PC-9 (cell line): ENCODE measurements around the gene UNC5C. TPM values are rescaled to one million over a fixed set of nuclear protein-coding genes. Genes with fewer than 3 reads are reported as not detected.

Experiments
- BruUV-seq: library from RNA; stranded (reverse); fragments of 400-500 nt; replicated peaks from 2 replicates; lab custom pipeline; 2021; lab: Mats Ljungman, UMichigan
- CTCF ChIA-PET: fragments of 300-600 bp; sonication (Branson Sonifier 250); formaldehyde crosslinking; loops from one replicate; lab custom pipeline; 2022; ENCODE audit warnings: antibody characterized with exemption; lab: Charles Lee
- POLR2A ChIA-PET: fragments of 300-600 bp; sonication (Branson Sonifier 250); formaldehyde crosslinking; loops from one replicate; lab custom pipeline; 2022; ENCODE audit warnings: antibody characterized with exemption; ENCODE audit not compliant: unreplicated experiment; lab: Charles Lee
- DNase-seq, 2 experiments: peaks; one replicate each; pipeline versions ENCODE4 v3.0.0 to v3.0.0-alpha.2; 2015 to 2022; ENCODE audit warnings: mixed read lengths in 1 of 2
- H2AFZ ChIP-seq: fragments of 200-600 bp; sonication (generic); 2 replicates; pipeline ENCODE4 v1.8.1; 2017; ENCODE audit warnings: antibody characterized with exemption
- H3F3A ChIP-seq: fragments of 200-600 bp; sonication (generic); 2 replicates; pipeline ENCODE4 v1.8.1; 2017; ENCODE audit warnings: antibody characterized with exemption, mild to moderate bottlenecking, low read depth; ENCODE audit not compliant: insufficient read depth
- H3K27ac ChIP-seq: fragments of 200-600 bp; sonication (generic); 2 replicates; pipeline ENCODE4 v1.6.1; 2016; ENCODE audit warnings: mixed run types
- H3K27me3 ChIP-seq: fragments of 200-600 bp; sonication (generic); 2 replicates; pipeline ENCODE4 v1.6.1; 2016; ENCODE audit warnings: low read depth, mixed run types; ENCODE audit not compliant: insufficient read depth
- H3K36me3 ChIP-seq: fragments of 200-600 bp; sonication (generic); 2 replicates; pipeline ENCODE4 v1.6.1; 2016; ENCODE audit warnings: low read depth, mixed run types
- H3K4me1 ChIP-seq: fragments of 200-600 bp; sonication (generic); replicated peaks from 2 replicates; pipeline ENCODE4 v1.6.1; 2016; ENCODE audit warnings: mixed run types; ENCODE audit not compliant: insufficient read depth
- H3K4me2 ChIP-seq: fragments of 200-600 bp; sonication (generic); 2 replicates; pipeline ENCODE4 v1.6.1; 2017; ENCODE audit warnings: mixed run types
- H3K4me3 ChIP-seq: fragments of 200-600 bp; sonication (generic); 2 replicates; pipeline ENCODE4 v1.6.1; 2016; ENCODE audit warnings: mixed run types
- H3K79me2 ChIP-seq: fragments of 200-600 bp; sonication (generic); 2 replicates; pipeline ENCODE4 v1.6.1; 2017; ENCODE audit warnings: low read depth, mixed run types
- H3K9me2 ChIP-seq: fragments of 200-600 bp; sonication (generic); 2 replicates; pipeline ENCODE4 v1.8.1; 2017; ENCODE audit warnings: mild to moderate bottlenecking; ENCODE audit not compliant: insufficient read depth
- H3K9me3 ChIP-seq: fragments of 200-600 bp; sonication (generic); 2 replicates; pipeline ENCODE4 v1.8.1; 2016; ENCODE audit warnings: low read depth; ENCODE audit not compliant: insufficient read depth
- H4K20me1 ChIP-seq: fragments of 200-600 bp; sonication (generic); 2 replicates; pipeline ENCODE4 v1.8.1; 2017; ENCODE audit not compliant: insufficient read depth
- EZH2 ChIP-seq: fragments of 200-600 bp; sonication (generic); IDR thresholded peaks from 2 replicates; pipeline ENCODE4 v1.8.0; 2017; ENCODE audit warnings: antibody characterized with exemption, low read depth
- intact Hi-C: fragments of 100-400 bp; cut with micrococcal nuclease; formaldehyde crosslinking; loops from one replicate; pipeline ENCODE4 v1.10.0; 2022; ENCODE audit not compliant: unreplicated experiment
- total RNA-seq: library from RNA; stranded (reverse); gene quantifications from 2 replicates; pipeline ENCODE4 v1.2.3, GENCODE V29; 2021
- TF ChIP-seq, protein P1 (sequence below): fragments of 200-600 bp; sonication (generic); conservative IDR thresholded peaks from 2 replicates; pipeline ENCODE4 v1.6.1; 2017; ENCODE audit warnings: mixed run types, antibody characterized with exemption, mild to moderate bottlenecking, moderate library complexity

The UNC5C gene
- total RNA-seq, 1 experiment from 2014 or later: not detected

DNA sequence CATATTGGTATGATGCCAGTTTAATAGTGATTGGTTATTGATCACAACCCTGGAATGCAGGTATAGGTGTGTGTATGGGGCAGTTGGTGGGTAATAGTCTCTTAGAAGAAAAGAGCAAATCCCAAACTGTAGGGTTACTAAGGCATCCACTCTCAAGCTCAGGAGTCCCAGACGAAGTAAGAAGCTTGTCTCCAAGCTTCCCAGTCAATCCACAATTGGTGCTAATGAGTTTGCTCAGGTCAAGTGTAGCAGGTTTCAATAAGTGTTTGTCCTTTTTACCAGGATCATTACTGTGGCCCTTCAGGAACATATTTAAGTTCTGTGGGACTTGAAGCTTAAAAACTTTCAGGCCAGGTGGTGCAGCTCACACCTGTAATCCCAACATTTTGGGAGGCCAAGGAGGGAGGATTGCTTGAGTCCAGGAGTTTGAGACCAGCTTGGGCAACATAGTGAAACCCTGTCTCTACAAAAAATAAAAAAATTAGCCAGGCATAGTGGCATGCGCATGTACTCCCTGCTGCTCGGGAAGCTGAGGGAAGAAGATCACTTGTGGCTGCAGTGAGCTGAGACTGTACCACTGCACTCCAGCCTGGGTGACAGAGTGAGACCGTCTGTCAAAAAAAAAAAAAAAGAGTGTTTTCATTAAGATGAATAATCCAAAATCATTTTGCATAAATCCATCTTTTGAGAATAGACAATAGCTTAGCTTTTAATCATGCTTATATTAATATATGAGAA lies 166.8 kb downstream of the UNC5C start:
- intact Hi-C loops: no loop called here
- no peaks in the 10 kb centered on the region for H4K20me1 ChIP-seq
- TF ChIP-seq, protein P1, sequence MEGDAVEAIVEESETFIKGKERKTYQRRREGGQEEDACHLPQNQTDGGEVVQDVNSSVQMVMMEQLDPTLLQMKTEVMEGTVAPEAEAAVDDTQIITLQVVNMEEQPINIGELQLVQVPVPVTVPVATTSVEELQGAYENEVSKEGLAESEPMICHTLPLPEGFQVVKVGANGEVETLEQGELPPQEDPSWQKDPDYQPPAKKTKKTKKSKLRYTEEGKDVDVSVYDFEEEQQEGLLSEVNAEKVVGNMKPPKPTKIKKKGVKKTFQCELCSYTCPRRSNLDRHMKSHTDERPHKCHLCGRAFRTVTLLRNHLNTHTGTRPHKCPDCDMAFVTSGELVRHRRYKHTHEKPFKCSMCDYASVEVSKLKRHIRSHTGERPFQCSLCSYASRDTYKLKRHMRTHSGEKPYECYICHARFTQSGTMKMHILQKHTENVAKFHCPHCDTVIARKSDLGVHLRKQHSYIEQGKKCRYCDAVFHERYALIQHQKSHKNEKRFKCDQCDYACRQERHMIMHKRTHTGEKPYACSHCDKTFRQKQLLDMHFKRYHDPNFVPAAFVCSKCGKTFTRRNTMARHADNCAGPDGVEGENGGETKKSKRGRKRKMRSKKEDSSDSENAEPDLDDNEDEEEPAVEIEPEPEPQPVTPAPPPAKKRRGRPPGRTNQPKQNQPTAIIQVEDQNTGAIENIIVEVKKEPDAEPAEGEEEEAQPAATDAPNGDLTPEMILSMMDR: no peak
- TF ChIP-seq EZH2: no peak
- no peak for DNase-seq
- ChIA-PET CTCF (no interaction called here), POLR2A (no interaction called here)
- no peaks in the 10 kb centered on the region for H3K9me2 ChIP-seq
- H3F3A ChIP-seq: no peaks in the 10 kb centered on the region
- no peaks in the 10 kb centered on the region for H3K4me1 ChIP-seq
- H3K36me3 ChIP-seq: no peaks in the 10 kb centered on the region
- no peaks in the 10 kb centered on the region for H3K79me2 ChIP-seq
- H3K27me3 ChIP-seq: no peaks in the 10 kb centered on the region
- no peak overlapping the region for H3K4me3 ChIP-seq
- no TSS peak for BruUV-seq
- H3K27ac ChIP-seq: no peak overlapping the region
- H3K4me2 ChIP-seq: no peak overlapping the region
- H3K9me3 ChIP-seq: no peaks in the 10 kb centered on the region
- no peak overlapping the region for H2AFZ ChIP-seq

DNA sequence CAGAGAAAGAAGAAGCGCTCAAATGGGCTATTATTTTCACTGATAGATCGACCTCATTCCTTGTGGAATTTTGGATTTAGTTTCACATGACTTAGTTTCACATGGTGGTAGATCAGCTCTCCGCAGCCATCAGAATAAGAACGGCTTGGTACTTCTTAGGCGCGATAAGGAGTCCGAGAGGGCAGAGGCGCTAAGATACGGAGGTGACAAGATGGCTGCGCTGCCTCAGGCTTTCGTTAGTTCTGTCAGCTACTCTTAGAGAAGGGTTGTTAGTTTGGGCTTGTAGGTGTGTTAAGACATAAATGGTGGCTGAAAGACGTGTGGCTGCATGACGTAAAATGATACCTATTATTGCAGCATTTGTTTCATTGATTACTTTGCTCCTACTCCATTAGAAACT lies 169.1 kb downstream of the UNC5C start:
- H3F3A ChIP-seq: no peaks in the 10 kb centered on the region
- TF ChIP-seq, protein P1: no peak
- intact Hi-C loops: no loop called here
- H3K27ac ChIP-seq: no peak overlapping the region
- ChIA-PET CTCF (no interaction called here), POLR2A (interaction anchor here (0.7 kb wide), 1 partner anchor 12 kb away, joined by 9 read pairs; no protein-coding TSS in a partner anchor)
- H3K4me3 ChIP-seq: no peak overlapping the region
- H3K36me3 ChIP-seq: no peaks in the 10 kb centered on the region
- H3K4me2 ChIP-seq: no peak overlapping the region
- no peaks in the 10 kb centered on the region for H3K79me2 ChIP-seq
- DNase-seq: no peak
- H3K27me3 ChIP-seq: no peaks in the 10 kb centered on the region
- H3K9me3 ChIP-seq: no peaks in the 10 kb centered on the region
- H3K9me2 ChIP-seq: no peaks in the 10 kb centered on the region
- H3K4me1 ChIP-seq: no peaks in the 10 kb centered on the region
- H4K20me1 ChIP-seq: no peaks in the 10 kb centered on the region
- no peak overlapping the region for H2AFZ ChIP-seq
- BruUV-seq: no TSS peak

DNA sequence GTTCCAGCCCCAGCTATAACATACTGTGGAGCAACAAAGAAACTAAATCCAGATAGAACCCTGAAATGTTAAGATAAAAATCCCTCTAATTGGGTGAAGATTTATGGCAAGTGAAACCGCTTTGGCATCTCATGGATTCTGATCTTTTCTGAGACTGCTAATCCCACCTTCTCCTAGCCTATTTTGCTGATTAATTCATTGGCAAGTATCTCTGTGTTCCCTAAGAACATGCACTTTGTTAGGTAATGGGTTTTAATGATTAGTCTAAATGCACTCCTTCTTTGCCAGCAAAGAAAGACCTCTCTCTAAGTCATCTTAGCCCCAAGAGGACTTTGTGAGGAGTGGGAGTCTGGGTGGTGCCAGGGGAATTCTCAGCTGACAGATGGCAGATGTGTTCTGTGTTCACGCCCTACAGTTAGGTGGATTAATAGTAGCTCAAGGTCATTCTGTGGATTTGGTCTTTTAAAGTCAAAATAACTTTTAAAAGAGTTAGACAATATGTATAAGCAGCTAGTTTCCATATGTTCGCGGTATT lies 171.3 kb downstream of the UNC5C start:
- no peaks in the 10 kb centered on the region for H3F3A ChIP-seq
- ChIA-PET CTCF (no interaction called here), POLR2A (interaction anchor here (0.6 kb wide), 1 partner anchor 28 kb away, joined by 3 read pairs; no protein-coding TSS in a partner anchor)
- H4K20me1 ChIP-seq: no peaks in the 10 kb centered on the region
- no TSS peak for BruUV-seq
- no peaks in the 10 kb centered on the region for H3K79me2 ChIP-seq
- H2AFZ ChIP-seq: no peak overlapping the region
- H3K4me1 ChIP-seq: no peaks in the 10 kb centered on the region
- no peaks in the 10 kb centered on the region for H3K27me3 ChIP-seq
- no peaks in the 10 kb centered on the region for H3K36me3 ChIP-seq
- H3K4me3 ChIP-seq: no peak overlapping the region
- H3K27ac ChIP-seq: no peak overlapping the region
- H3K4me2 ChIP-seq: no peak overlapping the region
- no peak for TF ChIP-seq EZH2
- TF ChIP-seq, protein P1: no peak
- no peaks in the 10 kb centered on the region for H3K9me3 ChIP-seq
- H3K9me2 ChIP-seq: no peaks in the 10 kb centered on the region
- intact Hi-C loops: no loop called here
- no peak for DNase-seq
